Measurements from ENCODE around the gene MYBPC3.

DNA sequence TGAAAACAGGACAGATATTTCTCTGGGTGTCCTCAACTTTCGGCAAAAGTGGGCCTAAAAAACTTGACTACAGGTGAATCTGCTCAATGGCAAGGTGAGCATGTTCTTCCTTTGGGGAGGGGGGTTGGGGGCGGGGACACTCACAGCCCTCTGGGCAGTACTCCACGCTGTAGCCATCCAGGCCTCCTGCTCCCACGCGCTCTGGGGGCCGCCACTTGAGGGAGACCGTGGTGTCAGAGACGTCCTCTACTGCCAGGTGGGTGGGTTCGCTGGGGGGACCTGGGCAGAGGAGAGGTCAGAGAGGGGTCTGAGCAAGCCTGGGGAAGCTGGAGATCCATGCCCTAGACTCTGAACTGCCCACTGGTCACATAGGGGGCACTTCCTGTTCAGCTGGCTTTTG is 16.8 kb downstream of the MYBPC3 start:
- TF ChIP-seq, protein P1, sequence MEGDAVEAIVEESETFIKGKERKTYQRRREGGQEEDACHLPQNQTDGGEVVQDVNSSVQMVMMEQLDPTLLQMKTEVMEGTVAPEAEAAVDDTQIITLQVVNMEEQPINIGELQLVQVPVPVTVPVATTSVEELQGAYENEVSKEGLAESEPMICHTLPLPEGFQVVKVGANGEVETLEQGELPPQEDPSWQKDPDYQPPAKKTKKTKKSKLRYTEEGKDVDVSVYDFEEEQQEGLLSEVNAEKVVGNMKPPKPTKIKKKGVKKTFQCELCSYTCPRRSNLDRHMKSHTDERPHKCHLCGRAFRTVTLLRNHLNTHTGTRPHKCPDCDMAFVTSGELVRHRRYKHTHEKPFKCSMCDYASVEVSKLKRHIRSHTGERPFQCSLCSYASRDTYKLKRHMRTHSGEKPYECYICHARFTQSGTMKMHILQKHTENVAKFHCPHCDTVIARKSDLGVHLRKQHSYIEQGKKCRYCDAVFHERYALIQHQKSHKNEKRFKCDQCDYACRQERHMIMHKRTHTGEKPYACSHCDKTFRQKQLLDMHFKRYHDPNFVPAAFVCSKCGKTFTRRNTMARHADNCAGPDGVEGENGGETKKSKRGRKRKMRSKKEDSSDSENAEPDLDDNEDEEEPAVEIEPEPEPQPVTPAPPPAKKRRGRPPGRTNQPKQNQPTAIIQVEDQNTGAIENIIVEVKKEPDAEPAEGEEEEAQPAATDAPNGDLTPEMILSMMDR (IDR thresholded peaks at IDR 0.05; ENCODE audit: insufficient read depth, low read depth, low read length): no peak
- TF ChIP-seq EZH2 (IDR thresholded peaks at IDR 0.05; ENCODE audit: insufficient read depth, low read length): no peak
